Measurements from ENCODE around the gene ZNF497. TPM values are rescaled to one million over a fixed set of nuclear protein-coding genes. Genes with fewer than 3 reads are reported as not detected.

The ZNF497 gene
- total and polyA plus RNA-seq, 10 donors: 0.44 to 3.0 (median 1.0) TPM

DNA sequence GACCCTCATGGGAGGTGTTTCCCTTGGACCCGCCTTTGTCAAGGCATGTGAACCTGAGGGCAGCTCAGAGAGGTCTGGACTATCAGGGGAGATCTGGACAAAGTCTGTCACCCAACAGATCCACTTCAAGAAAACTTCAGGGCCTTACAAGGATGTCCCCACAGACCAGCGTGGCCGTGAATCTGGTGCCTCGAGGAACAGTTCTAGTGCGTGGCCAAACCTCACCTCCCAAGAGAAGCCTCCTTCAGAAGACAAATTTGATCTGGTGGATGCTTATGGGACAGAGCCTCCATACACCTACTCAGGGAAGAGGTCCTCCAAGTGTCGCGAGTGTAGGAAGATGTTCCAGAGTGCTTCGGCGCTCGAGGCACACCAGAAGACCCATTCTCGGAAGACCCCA is 24.2 kb downstream of the ZNF497 start:
- H3K27ac ChIP-seq: no peak overlapping the region
- DNase-seq: no peak
- no peak overlapping the region for H3K4me3 ChIP-seq
- H3K27me3 ChIP-seq (replicated peaks in 1 of 7): no peaks in the 10 kb centered on the region
- intact Hi-C loops (cut with DNase I; ENCODE audit: low total_unique reads): no loop called here
- no peaks in the 10 kb centered on the region for H3K4me1 ChIP-seq
- peaks cover 0 to 8% (median 0%) of the 10 kb centered on the region in 8 donors for H3K9me3 ChIP-seq
- 97 to 99% (median 98%) methylated on average over 10 to 11 of the region's 11 CpGs for WGBS, 5 donors
- TF ChIP-seq, protein P1, sequence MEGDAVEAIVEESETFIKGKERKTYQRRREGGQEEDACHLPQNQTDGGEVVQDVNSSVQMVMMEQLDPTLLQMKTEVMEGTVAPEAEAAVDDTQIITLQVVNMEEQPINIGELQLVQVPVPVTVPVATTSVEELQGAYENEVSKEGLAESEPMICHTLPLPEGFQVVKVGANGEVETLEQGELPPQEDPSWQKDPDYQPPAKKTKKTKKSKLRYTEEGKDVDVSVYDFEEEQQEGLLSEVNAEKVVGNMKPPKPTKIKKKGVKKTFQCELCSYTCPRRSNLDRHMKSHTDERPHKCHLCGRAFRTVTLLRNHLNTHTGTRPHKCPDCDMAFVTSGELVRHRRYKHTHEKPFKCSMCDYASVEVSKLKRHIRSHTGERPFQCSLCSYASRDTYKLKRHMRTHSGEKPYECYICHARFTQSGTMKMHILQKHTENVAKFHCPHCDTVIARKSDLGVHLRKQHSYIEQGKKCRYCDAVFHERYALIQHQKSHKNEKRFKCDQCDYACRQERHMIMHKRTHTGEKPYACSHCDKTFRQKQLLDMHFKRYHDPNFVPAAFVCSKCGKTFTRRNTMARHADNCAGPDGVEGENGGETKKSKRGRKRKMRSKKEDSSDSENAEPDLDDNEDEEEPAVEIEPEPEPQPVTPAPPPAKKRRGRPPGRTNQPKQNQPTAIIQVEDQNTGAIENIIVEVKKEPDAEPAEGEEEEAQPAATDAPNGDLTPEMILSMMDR (IDR thresholded peaks at IDR 0.05 in 8 of 11, conservative IDR thresholded peaks at IDR 0.05 in 3 of 11): no peak
- TF ChIP-seq POLR2A (IDR thresholded peaks at IDR 0.05) (no peak), POLR2AphosphoS5 (IDR thresholded peaks at IDR 0.05) (no peak)
- peaks cover 0 to 63% (median 30%) of the 10 kb centered on the region in 6 donors for H3K36me3 ChIP-seq

DNA sequence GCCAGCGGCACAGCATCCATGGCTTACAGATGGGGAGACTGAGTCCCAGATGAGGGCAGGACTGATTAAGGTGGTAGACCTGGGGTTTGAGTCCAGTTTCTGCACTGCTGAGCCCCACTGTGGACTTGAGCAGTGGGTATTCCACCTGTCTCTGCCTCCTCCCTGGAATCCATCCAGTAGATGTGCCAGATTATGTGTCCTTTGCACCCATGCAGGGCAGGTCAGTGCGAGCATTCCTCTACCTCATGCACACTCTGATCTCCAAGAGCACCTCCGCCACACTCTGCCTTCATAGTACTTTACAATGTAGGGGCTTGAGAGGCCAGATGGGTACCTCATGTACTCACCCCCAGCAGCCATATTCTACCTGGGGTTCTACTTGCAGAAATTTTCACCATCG is 25.7 kb downstream of the ZNF497 start:
- H3K4me1 ChIP-seq: no peaks in the 10 kb centered on the region
- intact Hi-C loops (cut with DNase I; ENCODE audit: low total_unique reads): no loop called here
- H3K27ac ChIP-seq: no peak overlapping the region
- no peak overlapping the region for H3K4me3 ChIP-seq
- DNase-seq: no peak
- peaks cover 0 to 62% (median 30%) of the 10 kb centered on the region in 6 donors for H3K36me3 ChIP-seq
- H3K9me3 ChIP-seq: peaks cover 0 to 8% (median 0%) of the 10 kb centered on the region in 8 donors
- no peaks in the 10 kb centered on the region for H3K27me3 ChIP-seq (replicated peaks in 1 of 7)
- WGBS, 5 donors: 91 to 99% (median 98%) methylated on average over 4 of the region's 4 CpGs
- TF ChIP-seq, protein P1 (IDR thresholded peaks at IDR 0.05 in 8 of 11, conservative IDR thresholded peaks at IDR 0.05 in 3 of 11): no peak
- TF ChIP-seq POLR2AphosphoS5 (IDR thresholded peaks at IDR 0.05) (no peak), POLR2A (IDR thresholded peaks at IDR 0.05) (no peak)

DNA sequence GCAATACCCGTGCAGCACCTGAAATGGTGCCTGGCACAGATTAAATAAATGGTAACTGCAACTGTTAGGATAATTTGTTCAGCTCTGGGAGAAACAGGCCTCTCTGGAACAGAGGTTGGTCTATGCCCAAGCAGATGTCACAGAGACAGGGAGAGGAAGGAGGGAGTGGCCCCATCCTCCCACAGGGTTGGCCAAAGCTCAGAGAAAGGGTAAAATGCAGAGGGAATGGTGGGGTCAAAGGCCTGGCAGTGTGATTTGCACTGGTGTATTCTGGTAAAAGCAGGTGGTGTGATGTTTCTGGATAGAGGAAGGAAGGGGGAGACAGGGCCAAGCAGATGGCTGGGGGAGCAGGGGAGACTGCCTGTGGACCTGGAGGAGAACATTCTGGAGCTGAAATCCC is 26.3 kb downstream of the ZNF497 start:
- Histone ChIP-seq H3K27me3 (replicated peaks in 1 of 7) (no peaks in the 10 kb centered on the region), H3K4me1 (no peaks in the 10 kb centered on the region), H3K9me3 (peaks cover 0 to 8% (median 0%) of the 10 kb centered on the region in 8 donors), H3K36me3 (peaks cover 0 to 61% (median 30%) of the 10 kb centered on the region in 6 donors), H3K27ac (no peak overlapping the region), H3K4me3 (no peak overlapping the region)
- DNase-seq: no peak
- intact Hi-C loops (cut with DNase I; ENCODE audit: low total_unique reads): no loop called here
- WGBS, 5 donors: 96 to 100% (median 100%) methylated on average over 1 of the region's 1 CpG
- TF ChIP-seq POLR2A (IDR thresholded peaks at IDR 0.05) (no peak), POLR2AphosphoS5 (IDR thresholded peaks at IDR 0.05) (no peak)
- TF ChIP-seq, protein P1 (IDR thresholded peaks at IDR 0.05 in 8 of 11, conservative IDR thresholded peaks at IDR 0.05 in 3 of 11): no peak

DNA sequence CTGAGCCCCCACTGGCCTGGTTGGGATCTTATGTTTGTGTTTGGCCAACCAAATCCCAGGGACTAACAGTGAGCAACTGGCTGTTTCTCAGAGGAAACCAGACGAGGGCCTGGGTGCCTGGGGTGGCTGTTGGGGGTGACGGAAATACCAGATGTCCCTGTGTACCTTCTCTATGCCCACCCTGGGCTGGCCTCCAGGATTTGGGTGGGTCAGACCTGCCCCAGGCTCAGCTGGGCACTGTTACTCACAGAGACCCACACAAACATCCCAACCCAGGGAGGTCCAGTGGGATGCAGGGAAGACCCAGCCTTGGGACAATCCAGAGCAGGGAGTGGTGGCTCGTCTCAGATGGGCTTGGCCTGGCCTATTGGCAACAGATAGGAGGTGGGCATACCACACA is 26.9 kb downstream of the ZNF497 start:
- Histone ChIP-seq H3K4me1 (no peaks in the 10 kb centered on the region), H3K27ac (no peak overlapping the region), H3K9me3 (peaks cover 0 to 8% (median 0%) of the 10 kb centered on the region in 8 donors), H3K4me3 (no peak overlapping the region), H3K36me3 (peaks cover 0 to 56% (median 30%) of the 10 kb centered on the region in 6 donors), H3K27me3 (replicated peaks in 1 of 7) (no peaks in the 10 kb centered on the region)
- intact Hi-C loops (cut with DNase I; ENCODE audit: low total_unique reads): no loop called here
- 82 to 94% (median 87%) methylated on average over 3 of the region's 3 CpGs for WGBS, 5 donors
- TF ChIP-seq, protein P1 (IDR thresholded peaks at IDR 0.05 in 8 of 11, conservative IDR thresholded peaks at IDR 0.05 in 3 of 11): no peak
- TF ChIP-seq POLR2A (IDR thresholded peaks at IDR 0.05) (no peak), POLR2AphosphoS5 (IDR thresholded peaks at IDR 0.05) (no peak)
- no peak for DNase-seq
